ENCODE measurements around the gene EOGT.
A peak's percentile ranks its signal among the peaks of the same experiment; 100 is the strongest.

Gene EOGT

GRCh38 chr3:69013253-69014021 lies at the start of gene EOGT:
EOGT (minus strand) TSS chr3:69013684; CDS start chr3:69009846, 3,838 bp downstream.
- in situ Hi-C loops (cut with MboI; ENCODE audit: low pct_unique_long_range_greater_than_20kb, low sequenced_read_pairs, unreplicated experiment), result no loop called here
- TF ChIP-seq CTCF (IDR thresholded peaks at IDR 0.05; ENCODE audit: extremely low read depth, insufficient read depth, missing control alignments), result peak; percentile 82
- DNase-seq (ENCODE audit: low spot score), result peak; percentile 92

DNA sequence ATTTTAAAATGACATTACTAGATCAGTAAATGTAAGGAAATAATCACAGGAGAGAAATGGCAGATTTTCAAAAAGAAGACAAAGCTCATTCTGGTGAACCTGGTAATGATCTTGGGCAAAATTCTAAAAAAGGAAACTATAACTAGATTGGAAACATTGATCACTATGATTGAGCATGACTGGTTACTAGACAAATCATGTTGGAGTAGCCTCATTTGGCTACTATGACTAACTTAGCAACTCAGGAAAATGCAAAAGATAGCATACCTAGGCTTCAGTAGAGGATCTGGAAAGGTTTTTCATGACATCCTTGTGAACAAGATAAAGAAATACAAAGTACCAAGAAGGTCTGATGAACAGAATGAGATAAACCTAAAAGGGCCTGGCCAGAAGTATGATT lies 46.2 kb upstream of the EOGT start:
- in situ Hi-C loops (cut with MboI; ENCODE audit: low pct_unique_long_range_greater_than_20kb, low sequenced_read_pairs, unreplicated experiment), result no loop called here
- no peak for DNase-seq (ENCODE audit: low spot score)
- no peak for TF ChIP-seq CTCF (IDR thresholded peaks at IDR 0.05; ENCODE audit: extremely low read depth, insufficient read depth, missing control alignments)

DNA sequence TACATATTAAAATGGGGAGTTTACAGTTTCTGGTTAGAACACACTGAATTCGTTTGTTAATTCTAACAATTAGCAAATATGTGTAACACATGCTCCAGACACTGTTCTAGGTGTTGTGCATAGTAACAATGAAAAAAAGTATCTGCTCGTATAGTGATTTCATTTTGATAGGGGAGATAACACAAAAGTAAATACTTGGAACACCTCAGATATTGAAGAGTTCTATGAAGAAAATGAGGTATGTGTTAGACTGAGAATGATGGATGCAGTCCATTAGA lies 45.4 kb upstream of the EOGT start:
- in situ Hi-C loops (cut with MboI; ENCODE audit: low pct_unique_long_range_greater_than_20kb, low sequenced_read_pairs, unreplicated experiment), result no loop called here

GRCh38 chr3:69058180-69058946 lies 44.9 kb upstream of the EOGT start:
- no peak for DNase-seq (ENCODE audit: low spot score)
- in situ Hi-C loops (cut with MboI; ENCODE audit: low pct_unique_long_range_greater_than_20kb, low sequenced_read_pairs, unreplicated experiment), result no loop called here
- no peak for TF ChIP-seq CTCF (IDR thresholded peaks at IDR 0.05; ENCODE audit: extremely low read depth, insufficient read depth, missing control alignments)

More for the DNA sequence above, 45.4 kb upstream of the EOGT start:
- no peak for DNase-seq (ENCODE audit: low spot score)
- TF ChIP-seq CTCF (IDR thresholded peaks at IDR 0.05; ENCODE audit: extremely low read depth, insufficient read depth, missing control alignments), result no peak

DNA sequence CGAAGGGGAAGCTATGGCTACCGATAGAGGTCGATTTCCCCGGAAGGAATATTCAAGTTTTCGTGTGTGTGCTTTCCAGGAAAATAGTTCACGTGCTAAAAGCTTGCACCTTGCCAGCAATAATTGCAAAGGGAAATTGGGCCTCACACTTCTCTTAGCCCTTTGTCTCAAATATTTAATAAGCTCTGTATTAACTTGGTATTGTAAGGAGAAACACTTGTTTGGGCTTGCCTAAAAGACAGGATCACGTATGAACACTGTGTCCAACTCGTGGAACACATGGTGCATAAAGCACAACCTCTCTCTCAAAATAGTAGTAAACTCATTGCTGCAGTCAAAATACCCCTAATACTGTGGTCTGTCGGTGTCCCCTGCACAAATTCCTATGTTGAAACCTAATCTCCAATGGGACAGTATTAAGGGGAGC lies 39.0 kb upstream of the EOGT start:
- in situ Hi-C loops (cut with MboI; ENCODE audit: low pct_unique_long_range_greater_than_20kb, low sequenced_read_pairs, unreplicated experiment), result no loop called here
- no peak for TF ChIP-seq CTCF (IDR thresholded peaks at IDR 0.05; ENCODE audit: extremely low read depth, insufficient read depth, missing control alignments)
- no peak for DNase-seq (ENCODE audit: low spot score)

DNA sequence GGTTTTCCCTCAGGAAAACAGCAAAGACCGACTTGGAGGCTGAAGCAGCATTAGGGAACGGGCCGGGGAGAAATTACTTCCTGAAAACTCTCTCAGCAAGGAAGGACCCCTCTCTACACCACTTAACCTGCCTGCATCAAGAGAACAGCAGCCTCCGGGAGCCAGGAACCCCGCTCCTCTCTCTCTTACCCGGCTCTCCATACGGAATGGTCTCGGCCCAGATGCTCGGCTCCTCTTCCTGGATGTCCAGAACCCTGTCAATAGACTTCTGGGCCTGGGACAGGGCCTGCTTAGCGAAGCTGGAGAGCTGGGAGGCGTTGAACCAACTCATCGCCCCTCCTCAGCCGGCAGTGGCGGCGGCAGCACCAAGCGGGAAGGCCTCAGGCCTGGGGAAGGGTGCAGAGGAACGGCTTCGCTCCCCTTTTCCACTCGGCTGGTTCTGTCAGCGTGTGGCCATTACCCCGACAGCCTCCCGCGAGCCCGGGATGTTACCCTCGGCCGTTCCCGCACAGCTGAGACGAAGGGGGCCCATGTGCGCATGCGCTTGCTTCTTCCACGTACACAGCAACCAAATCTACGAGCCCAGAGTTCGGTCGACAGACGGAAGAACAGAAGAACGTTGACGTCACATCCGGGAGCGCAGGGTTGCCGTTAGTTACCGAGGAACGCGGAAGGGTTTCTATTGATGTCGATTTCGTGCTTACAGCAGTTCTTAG lies 38.4 kb upstream of the EOGT start, which contains the start of gene TMF1:
Gene TMF1 (minus strand): TSS at position 578 of the 716 bp plus-strand sequence. CDS start 247 bp downstream, at position 331.
- in situ Hi-C loops (cut with MboI; ENCODE audit: low pct_unique_long_range_greater_than_20kb, low sequenced_read_pairs, unreplicated experiment), result no loop called here
- DNase-seq (ENCODE audit: low spot score), result peak; percentile 88
- no peak for TF ChIP-seq CTCF (IDR thresholded peaks at IDR 0.05; ENCODE audit: extremely low read depth, insufficient read depth, missing control alignments)

Data from GM13977 (cell line).